Measurements from ENCODE around the gene HSPA8. TPM values are rescaled to one million over a fixed set of nuclear protein-coding genes. Genes with fewer than 3 reads are reported as not detected.

Gene HSPA8
- polyA plus RNA-seq, 1 of the 3 experiments (the other 2 are of a cell fraction) = 2,088 TPM

GRCh38 chr11:123020968-123021367, 41.0 kb downstream of the HSPA8 start:
- POLR2A ChIA-PET = no interaction called here
- CTCF ChIA-PET = interaction anchor here (0.5 to 16.7 kb wide), 37 partner anchors 8 to 396 kb away, joined by 3 to 409 read pairs (median 4); no protein-coding TSS in a partner anchor
- WGBS (ENCODE audit: low lambda C conversion rate) = 28% methylated on average over 2 of the region's 2 CpGs

More at GRCh38 chr11:123020968-123021367, 41.0 kb downstream of the HSPA8 start:
- Histone ChIP-seq H2AFZ (ENCODE audit: low read depth) (no peak overlapping the region), H3K4me3 (ENCODE audit: low read depth in 2 of 2, low read length in 1 of 2) (no peak overlapping the region), H4K20me1 (ENCODE audit: insufficient read depth) (no peaks in the 10 kb centered on the region), H3K9me3 (no peaks in the 10 kb centered on the region), H3K27me3 (ENCODE audit: insufficient read depth) (0 out of 2 replicates have a peak, but pooled peaks cover 4% of the 10 kb centered on the region), H3K36me3 (replicated peaks in 1 of 2; ENCODE audit: control insufficient read depth in 1 of 2, insufficient read depth in 2 of 2, low read length in 1 of 2) (no peaks in the 10 kb centered on the region), H3K79me2 (ENCODE audit: insufficient read depth) (no peaks in the 10 kb centered on the region), H3K4me2 (no peak overlapping the region), H3K9ac (no peak overlapping the region), H3K27ac (ENCODE audit: low read depth in 2 of 2, low read length in 1 of 2) (no peak overlapping the region), H3K4me1 (ENCODE audit: control insufficient read depth in 1 of 2, insufficient read depth in 2 of 2, low read depth in 1 of 2, low read length in 1 of 2) (no peaks in the 10 kb centered on the region), H3F3A (replicated peaks; ENCODE audit: insufficient read depth) (no peaks in the 10 kb centered on the region), H3K9me2 (no peaks in the 10 kb centered on the region)
- TF ChIP-seq SMC3 (IDR thresholded peaks at IDR 0.05; ENCODE audit: low read depth, low read length) (peak; percentile 69), CHD2 (IDR thresholded peaks at IDR 0.05; ENCODE audit: low read length, partially characterized antibody) (no peak), RFX5 (IDR thresholded peaks at IDR 0.05; ENCODE audit: low read length) (no peak), MAX (IDR thresholded peaks at IDR 0.05; ENCODE audit: low read depth) (no peak), RXRA (IDR thresholded peaks at IDR 0.05; ENCODE audit: borderline replicate concordance, low read depth) (no peak), GABPA (IDR thresholded peaks at IDR 0.05; ENCODE audit: low read depth) (no peak), RAD21 (IDR thresholded peaks at IDR 0.05; ENCODE audit: low read length) (peak; percentile 78), FOXJ3 (CRISPR knock-in tag; IDR thresholded peaks at IDR 0.05) (no peak), CTCF (IDR thresholded peaks at IDR 0.05) (peak; percentile 63), IRF3 (IDR thresholded peaks at IDR 0.05; ENCODE audit: low read depth, low read length) (no peak), RCOR1 (IDR thresholded peaks at IDR 0.05; ENCODE audit: low read length) (no peak), USF1 (IDR thresholded peaks at IDR 0.05; ENCODE audit: borderline replicate concordance, low read depth) (no peak), NFIC (IDR thresholded peaks at IDR 0.05; ENCODE audit: borderline replicate concordance) (no peak)
- peak; percentile 76 for DNase-seq
